ENCODE measurements around the gene ARHGAP25. TPM values are rescaled to one million over a fixed set of nuclear protein-coding genes. Genes with fewer than 3 reads are reported as not detected.

Gene ARHGAP25
- polyA plus RNA-seq, 3 donors, result 20.8 to 56.8 (median 36.3) TPM

DNA sequence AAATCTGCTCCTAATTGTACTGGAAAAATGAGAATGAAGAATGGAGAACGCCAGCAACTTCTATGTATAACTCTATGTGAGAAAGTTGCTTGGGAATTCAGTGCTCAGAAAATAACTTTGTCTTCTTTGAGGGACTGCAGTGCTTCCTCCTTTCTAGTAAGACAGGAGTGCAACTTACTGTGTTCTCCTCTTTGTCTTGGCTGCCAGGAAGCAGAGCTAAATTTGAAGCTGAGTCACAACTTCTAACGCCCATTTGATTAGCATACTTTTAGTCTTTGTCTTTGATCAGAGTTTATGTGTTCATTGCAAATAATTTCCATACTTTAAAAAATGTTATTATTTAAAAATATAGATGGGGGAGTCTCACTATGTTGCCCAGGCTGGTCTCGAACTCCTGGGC lies 6.6 kb downstream of the ARHGAP25 start:
- peak overlapping the region; percentile 98 to 100 (median 98) for H3K27ac Mint-ChIP-seq
- peaks cover 32% of the 10 kb centered on the region for H4K20me1 ChIP-seq (ENCODE audit: insufficient read depth, low read length)
- peaks cover 98 to 100% of the 10 kb centered on the region in 2 donors for H3K4me1 ChIP-seq (ENCODE audit: control insufficient read depth in 1 of 2, insufficient read depth in 2 of 2, low read length in 2 of 2)
- H3K9me3 ChIP-seq (replicated peaks in 1 of 2; ENCODE audit: control insufficient read depth in 1 of 2, insufficient read depth in 1 of 2, low read length in 2 of 2), result no peaks in the 10 kb centered on the region
- intact Hi-C loops (cut with micrococcal nuclease), result loop anchor here (5.0 to 10.0 kb wide), 4 partner anchors 34 to 276 kb away; partner anchors contain the start of genes APLF (in 1 of the 2) and FBXO48 (in 1 of the 2)
- no peaks in the 10 kb centered on the region for H3K27me3 ChIP-seq (ENCODE audit: control insufficient read depth in 2 of 2, insufficient read depth in 2 of 2, low read length in 2 of 2)
- peak overlapping the region; percentile 79 to 96 for H3K27ac ChIP-seq (ENCODE audit: low read depth in 1 of 2, low read length in 2 of 2)
- no CpG with 5 or more reads among the region's 3 CpGs for WGBS (ENCODE audit: insufficient coverage)
- peaks cover 0 to 4% (median 0%) of the 10 kb centered on the region in 7 donors for H3K9me3 Mint-ChIP-seq
- H3K36me3 Mint-ChIP-seq, result peaks cover 46 to 48% of the 10 kb centered on the region in 2 donors
- no peak overlapping the region for H2AFZ ChIP-seq (ENCODE audit: insufficient read depth, low read depth, low read length, poor library complexity, severe bottlenecking)
- peak; percentile 66 to 83 (median 80) for DNase-seq
- peaks cover 0 to 3% (median 2%) of the 10 kb centered on the region in 3 donors for H3K27me3 Mint-ChIP-seq (ENCODE audit: low read depth in 3 of 3)
- H3K36me3 ChIP-seq (replicated peaks in 1 of 2; ENCODE audit: control insufficient read depth in 1 of 2, insufficient read depth in 2 of 2, low read length in 2 of 2), result peaks cover 7 to 21% of the 10 kb centered on the region in 2 donors
- peaks cover 96% of the 10 kb centered on the region for H3K79me2 ChIP-seq (ENCODE audit: insufficient read depth, low read length)
- peak overlapping the region in 1 of 2 donors; percentile 73 for H3K4me3 Mint-ChIP-seq
- peaks cover 95% of the 10 kb centered on the region for H3K4me1 Mint-ChIP-seq
- peak overlapping the region; percentile 88 for H3K4me2 ChIP-seq (replicated peaks; ENCODE audit: extremely low read depth, low read length, poor library complexity, severe bottlenecking)
- H3K4me3 ChIP-seq (replicated peaks in 1 of 3; ENCODE audit: low read depth in 2 of 3, low read length in 3 of 3), result peak overlapping the region in 2 of 3 experiments; percentile 10 to 83
- H3K9ac ChIP-seq (ENCODE audit: insufficient read depth, low read length, poor library complexity, severe bottlenecking), result peak overlapping the region; percentile 59
- no peak for TF ChIP-seq CTCF (IDR thresholded peaks at IDR 0.05)

DNA sequence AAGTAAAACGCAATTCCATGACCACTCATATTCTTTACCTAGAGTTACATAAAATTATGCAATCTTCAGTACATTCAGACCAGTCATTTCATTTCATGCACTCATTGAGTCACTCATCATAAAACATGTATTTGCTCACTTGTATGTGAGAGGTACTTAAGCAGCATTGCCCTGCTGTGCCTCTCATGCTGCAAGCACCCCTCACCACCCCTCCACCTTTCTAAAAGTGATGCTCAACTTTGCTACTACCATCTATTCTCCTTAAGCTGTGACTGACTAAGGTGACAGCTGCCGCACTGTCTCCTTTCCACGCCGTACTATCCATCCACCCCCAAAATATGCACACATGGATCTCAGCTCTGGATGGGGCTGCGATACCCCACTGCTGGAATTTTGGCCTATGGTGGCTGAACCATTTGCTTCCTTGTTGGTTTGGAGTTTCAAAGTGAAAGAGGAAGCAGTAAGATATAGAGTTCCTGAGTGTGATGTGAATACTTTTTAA lies 7.2 kb downstream of the ARHGAP25 start:
- H3K9me3 ChIP-seq (replicated peaks in 1 of 2; ENCODE audit: control insufficient read depth in 1 of 2, insufficient read depth in 1 of 2, low read length in 2 of 2), result no peaks in the 10 kb centered on the region
- peaks cover 50 to 54% of the 10 kb centered on the region in 2 donors for H3K36me3 Mint-ChIP-seq
- H4K20me1 ChIP-seq (ENCODE audit: insufficient read depth, low read length), result peaks cover 32% of the 10 kb centered on the region
- no peak overlapping the region for H2AFZ ChIP-seq (ENCODE audit: insufficient read depth, low read depth, low read length, poor library complexity, severe bottlenecking)
- peaks cover 0 to 4% (median 0%) of the 10 kb centered on the region in 7 donors for H3K9me3 Mint-ChIP-seq
- peaks cover 96% of the 10 kb centered on the region for H3K79me2 ChIP-seq (ENCODE audit: insufficient read depth, low read length)
- peaks cover 7 to 24% of the 10 kb centered on the region in 2 donors for H3K36me3 ChIP-seq (replicated peaks in 1 of 2; ENCODE audit: control insufficient read depth in 1 of 2, insufficient read depth in 2 of 2, low read length in 2 of 2)
- peak; percentile 65 to 85 (median 82) for DNase-seq
- peak overlapping the region; percentile 61 to 86 for H3K4me3 Mint-ChIP-seq
- TF ChIP-seq CTCF (IDR thresholded peaks at IDR 0.05), result no peak
- H3K27me3 ChIP-seq (ENCODE audit: control insufficient read depth in 2 of 2, insufficient read depth in 2 of 2, low read length in 2 of 2), result no peaks in the 10 kb centered on the region
- intact Hi-C loops (cut with micrococcal nuclease), result loop anchor here (5.0 to 10.0 kb wide), 4 partner anchors 35 to 277 kb away; partner anchors contain the start of genes APLF (in 1 of the 2) and FBXO48 (in 1 of the 2)
- H3K4me3 ChIP-seq (replicated peaks in 1 of 3; ENCODE audit: low read depth in 2 of 3, low read length in 3 of 3), result peak overlapping the region; percentile 5 to 83 (median 64)
- peak overlapping the region; percentile 59 for H3K9ac ChIP-seq (ENCODE audit: insufficient read depth, low read length, poor library complexity, severe bottlenecking)
- H3K27ac ChIP-seq (ENCODE audit: low read depth in 1 of 2, low read length in 2 of 2), result peak overlapping the region; percentile 79 to 96
- H3K27ac Mint-ChIP-seq, result peak overlapping the region; percentile 98 to 100 (median 98)
- peaks cover 0 to 3% (median 2%) of the 10 kb centered on the region in 3 donors for H3K27me3 Mint-ChIP-seq (ENCODE audit: low read depth in 3 of 3)
- no CpG with 5 or more reads among the region's 5 CpGs for WGBS (ENCODE audit: insufficient coverage)
- H3K4me1 Mint-ChIP-seq, result peaks cover 96% of the 10 kb centered on the region
- peaks cover 98 to 100% of the 10 kb centered on the region in 2 donors for H3K4me1 ChIP-seq (ENCODE audit: control insufficient read depth in 1 of 2, insufficient read depth in 2 of 2, low read length in 2 of 2)
- H3K4me2 ChIP-seq (replicated peaks; ENCODE audit: extremely low read depth, low read length, poor library complexity, severe bottlenecking), result peak overlapping the region; percentile 88

Measured in CD14-positive monocyte (primary cell).